ENCODE data around the gene FLNC. TPM values are rescaled to one million over a fixed set of nuclear protein-coding genes. Genes with fewer than 3 reads are reported as not detected.

FLNC gene
- total RNA-seq, 4 donors from 2014 or later: 4.2 to 23.1 (median 6.5) TPM

DNA sequence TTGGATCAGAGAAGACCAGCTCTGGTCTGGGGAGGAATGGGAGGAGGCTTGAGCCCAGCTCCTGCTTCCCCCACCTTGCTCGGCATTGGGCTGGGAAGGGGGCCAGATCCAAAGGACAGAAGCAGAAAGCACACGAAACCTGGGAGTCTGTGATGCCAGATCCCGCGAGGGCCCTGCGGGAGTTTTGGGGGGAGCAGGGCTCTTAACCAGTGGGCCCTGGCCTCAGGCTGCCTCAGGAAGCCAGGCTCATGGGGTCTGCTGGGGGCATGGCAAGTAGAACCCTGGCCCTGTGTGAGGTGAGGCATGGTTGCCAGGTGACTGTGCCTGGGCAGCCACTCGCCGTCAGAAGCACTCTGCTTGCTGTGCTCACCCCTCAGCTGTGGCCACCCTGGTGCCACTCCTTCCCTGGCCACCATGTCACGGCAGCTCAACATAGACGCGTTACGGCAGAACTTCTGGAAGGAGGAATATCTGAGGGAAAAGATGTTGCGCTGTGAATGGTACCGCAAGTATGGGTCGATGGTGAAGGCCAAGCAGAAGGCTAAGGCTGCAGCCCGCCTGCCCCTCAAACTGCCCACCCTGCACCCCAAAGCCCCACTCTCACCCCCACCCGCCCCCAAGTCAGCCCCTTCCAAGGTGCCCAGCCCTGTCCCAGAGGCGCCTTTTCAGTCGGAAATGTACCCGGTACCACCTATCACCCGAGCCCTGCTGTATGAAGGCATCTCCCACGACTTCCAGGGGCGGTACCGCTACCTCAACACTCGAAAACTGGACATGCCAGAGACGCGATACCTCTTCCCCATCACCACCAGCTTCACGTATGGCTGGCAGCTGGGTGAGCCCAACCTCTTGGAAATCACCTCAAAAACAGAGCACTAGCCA, 36.0 kb downstream of the FLNC start:
- TF ChIP-seq, protein P1, sequence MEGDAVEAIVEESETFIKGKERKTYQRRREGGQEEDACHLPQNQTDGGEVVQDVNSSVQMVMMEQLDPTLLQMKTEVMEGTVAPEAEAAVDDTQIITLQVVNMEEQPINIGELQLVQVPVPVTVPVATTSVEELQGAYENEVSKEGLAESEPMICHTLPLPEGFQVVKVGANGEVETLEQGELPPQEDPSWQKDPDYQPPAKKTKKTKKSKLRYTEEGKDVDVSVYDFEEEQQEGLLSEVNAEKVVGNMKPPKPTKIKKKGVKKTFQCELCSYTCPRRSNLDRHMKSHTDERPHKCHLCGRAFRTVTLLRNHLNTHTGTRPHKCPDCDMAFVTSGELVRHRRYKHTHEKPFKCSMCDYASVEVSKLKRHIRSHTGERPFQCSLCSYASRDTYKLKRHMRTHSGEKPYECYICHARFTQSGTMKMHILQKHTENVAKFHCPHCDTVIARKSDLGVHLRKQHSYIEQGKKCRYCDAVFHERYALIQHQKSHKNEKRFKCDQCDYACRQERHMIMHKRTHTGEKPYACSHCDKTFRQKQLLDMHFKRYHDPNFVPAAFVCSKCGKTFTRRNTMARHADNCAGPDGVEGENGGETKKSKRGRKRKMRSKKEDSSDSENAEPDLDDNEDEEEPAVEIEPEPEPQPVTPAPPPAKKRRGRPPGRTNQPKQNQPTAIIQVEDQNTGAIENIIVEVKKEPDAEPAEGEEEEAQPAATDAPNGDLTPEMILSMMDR (IDR thresholded peaks at IDR 0.05): no peak
- TF ChIP-seq POLR2A (IDR thresholded peaks at IDR 0.05): no peak
- peaks cover 0 to 36% (median 10%) of the 10 kb centered on the region in 4 donors for H3K4me1 ChIP-seq
- no peak overlapping the region for H3K4me3 ChIP-seq
- peaks cover 0 to 14% (median 0%) of the 10 kb centered on the region in 3 donors for H3K36me3 ChIP-seq
- H3K27me3 ChIP-seq: no peaks in the 10 kb centered on the region
- DNase-seq: no peak
- H3K27ac ChIP-seq: no peak overlapping the region
- no peaks in the 10 kb centered on the region for H3K9me3 ChIP-seq

GRCh38 chr7:128867241-128867640, 37.0 kb downstream of the FLNC start:
- no peak for DNase-seq
- Histone ChIP-seq H3K36me3 (peaks cover 0 to 14% (median 0%) of the 10 kb centered on the region in 3 donors), H3K9me3 (no peaks in the 10 kb centered on the region), H3K4me1 (peaks cover 0 to 33% (median 10%) of the 10 kb centered on the region in 4 donors), H3K27me3 (no peaks in the 10 kb centered on the region), H3K27ac (no peak overlapping the region), H3K4me3 (no peak overlapping the region)
- no peak for TF ChIP-seq POLR2A (IDR thresholded peaks at IDR 0.05)
- TF ChIP-seq, protein P1 (IDR thresholded peaks at IDR 0.05): no peak

DNA sequence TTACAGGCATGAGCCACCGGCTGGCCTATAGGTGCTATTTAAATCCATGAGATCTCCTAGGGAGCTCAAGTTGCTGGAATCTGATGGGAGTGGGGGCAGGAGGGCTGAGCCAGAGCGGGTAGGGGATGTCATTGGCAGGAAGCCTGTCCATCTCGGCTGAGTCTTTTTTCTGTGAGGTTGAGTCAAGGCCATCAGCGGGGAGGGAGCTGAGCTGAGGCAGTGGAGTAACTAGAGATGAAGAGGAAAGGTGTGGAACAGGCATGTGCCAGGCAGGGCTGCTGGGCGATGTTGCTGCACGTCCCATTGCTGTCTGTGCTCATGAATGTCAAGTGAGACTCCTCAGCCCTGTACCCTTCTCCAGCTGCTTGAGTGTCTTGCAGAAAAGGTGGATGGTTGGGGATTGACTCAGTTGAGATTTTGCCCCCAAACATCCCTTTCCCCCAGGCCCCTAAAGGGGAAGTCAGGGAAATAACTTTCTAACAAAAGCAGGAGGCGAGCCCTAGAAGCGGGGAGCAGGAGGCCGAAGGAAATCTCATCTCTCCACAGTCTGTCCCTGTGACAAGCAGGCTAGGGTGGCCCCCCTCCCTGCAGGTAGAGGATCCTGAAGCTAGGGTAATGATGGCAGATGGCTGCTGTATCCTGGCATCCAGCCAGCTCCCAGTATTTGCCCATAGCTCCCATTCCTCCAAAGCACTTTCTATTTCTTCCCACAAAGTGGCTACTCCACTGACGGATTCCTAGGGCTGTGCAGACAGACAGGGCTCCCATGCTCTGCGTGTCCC, 37.8 kb downstream of the FLNC start:
- Histone ChIP-seq H3K27me3 (no peaks in the 10 kb centered on the region), H3K9me3 (no peaks in the 10 kb centered on the region), H3K4me3 (no peak overlapping the region), H3K27ac (no peak overlapping the region), H3K36me3 (peaks cover 0 to 14% (median 0%) of the 10 kb centered on the region in 3 donors), H3K4me1 (peaks cover 0 to 32% (median 10%) of the 10 kb centered on the region in 4 donors)
- peak in 2 of 3 donors; percentile 55 to 61 for DNase-seq
- TF ChIP-seq, protein P1 (IDR thresholded peaks at IDR 0.05): no peak
- TF ChIP-seq POLR2A (IDR thresholded peaks at IDR 0.05): no peak

DNA sequence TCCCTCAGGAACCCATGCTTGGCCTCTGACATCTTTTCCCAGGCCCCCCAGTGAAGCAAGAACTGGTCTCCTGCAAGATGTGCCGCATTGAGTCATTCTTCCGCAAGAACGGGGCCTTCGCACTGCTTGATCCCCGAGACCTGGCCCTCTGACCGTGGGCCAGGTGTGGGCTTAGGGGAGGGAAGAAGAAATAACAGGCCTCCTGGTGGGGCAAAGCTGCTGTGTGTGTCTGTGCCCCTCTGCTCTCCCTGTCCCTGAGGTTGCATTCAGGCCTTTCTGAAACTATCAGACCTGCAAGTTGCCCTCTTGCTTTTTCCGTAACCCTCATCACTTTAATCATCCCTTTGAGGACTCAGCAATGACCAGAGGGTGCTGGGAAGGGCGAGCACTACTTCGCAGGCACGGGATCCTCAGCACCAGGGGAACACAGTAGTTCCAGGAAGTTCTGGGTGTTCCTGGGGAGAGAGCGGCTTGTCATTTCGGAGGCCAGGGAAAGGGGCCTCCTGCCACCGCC, 38.5 kb downstream of the FLNC start:
- Histone ChIP-seq H3K4me3 (peak overlapping the region; percentile 38 to 66 (median 58)), H3K36me3 (peaks cover 0 to 14% (median 0%) of the 10 kb centered on the region in 3 donors), H3K27me3 (no peaks in the 10 kb centered on the region), H3K9me3 (no peaks in the 10 kb centered on the region), H3K27ac (peak overlapping the region in 2 of 4 donors; percentile 39 to 67), H3K4me1 (peaks cover 0 to 29% (median 10%) of the 10 kb centered on the region in 4 donors)
- no peak for TF ChIP-seq POLR2A (IDR thresholded peaks at IDR 0.05)
- TF ChIP-seq, protein P1 (IDR thresholded peaks at IDR 0.05): no peak
- DNase-seq: no peak

DNA sequence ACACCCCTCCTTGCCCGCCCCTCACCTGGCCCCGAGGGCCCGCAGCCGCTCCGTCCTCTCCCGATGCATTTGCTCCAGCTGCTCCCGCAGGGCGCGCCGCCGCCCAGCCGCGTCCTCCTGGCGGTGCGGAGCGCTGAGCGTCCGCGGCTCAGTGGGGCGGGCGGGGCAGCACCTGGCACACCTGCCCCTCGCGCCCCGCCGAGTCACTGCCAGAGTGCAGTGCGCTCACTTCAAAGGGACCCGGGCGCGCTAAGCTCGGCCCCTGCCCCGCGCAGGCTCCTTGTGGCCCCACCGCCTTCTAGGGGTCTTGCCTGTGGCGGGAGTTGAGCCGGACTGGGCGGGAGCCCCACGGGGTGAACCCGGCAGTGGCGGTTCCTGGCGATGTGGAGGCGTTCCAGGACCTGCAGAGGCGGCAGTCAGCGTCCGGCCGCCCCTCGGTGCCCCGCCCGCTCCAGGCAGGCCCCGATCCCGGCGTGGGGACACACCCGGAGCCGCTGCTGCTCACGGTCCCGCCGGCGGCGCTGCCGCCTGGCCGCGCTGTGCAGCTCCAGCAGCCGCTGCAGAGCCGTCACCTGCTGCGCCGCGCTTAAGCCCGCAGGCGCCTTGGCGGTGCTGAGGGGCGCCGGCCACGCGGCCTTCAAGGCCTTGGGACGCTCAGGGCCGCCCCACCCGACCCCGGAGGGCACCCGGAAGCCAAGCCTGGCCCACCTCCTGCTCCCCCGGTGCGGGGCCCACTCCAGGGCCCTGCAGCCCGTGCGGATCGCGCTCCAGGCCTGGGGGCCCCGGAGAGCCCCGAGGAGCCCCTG, 39.1 kb downstream of the FLNC start:
- Histone ChIP-seq H3K4me3 (peak overlapping the region; percentile 38 to 66 (median 58)), H3K27me3 (no peaks in the 10 kb centered on the region), H3K9me3 (no peaks in the 10 kb centered on the region), H3K36me3 (peaks cover 0 to 14% (median 0%) of the 10 kb centered on the region in 3 donors), H3K27ac (peak overlapping the region; percentile 25 to 67 (median 34)), H3K4me1 (peaks cover 0 to 23% (median 10%) of the 10 kb centered on the region in 4 donors)
- peak; percentile 18 to 85 (median 78) for DNase-seq
- TF ChIP-seq POLR2A (IDR thresholded peaks at IDR 0.05): peak in 1 of 2 donors; percentile 34
- TF ChIP-seq, protein P1 (IDR thresholded peaks at IDR 0.05): peak in 2 of 6 experiments; percentile 16 to 36
